ENCODE measurements around the gene CCDC175. TPM values are rescaled to one million over a fixed set of nuclear protein-coding genes. Genes with fewer than 3 reads are reported as not detected.

The CCDC175 gene
- total and polyA plus RNA-seq, 10 of the 15 experiments (the other 5 are each of a cell fraction or from before 2014, with no cell fraction given) = not detected

- in situ Hi-C loops (cut with MboI) = no loop called here
- RAD21 ChIA-PET (ENCODE audit: unreplicated experiment) = no interaction called here
These were observed 34.9 kb downstream of the CCDC175 start for GRCh38 chr14:59541731-59542130.

More at GRCh38 chr14:59541731-59542130, 34.9 kb downstream of the CCDC175 start:
- ChIA-PET SMC1A (ENCODE audit: uncharacterized antibody, unreplicated experiment) (no interaction called here), POLR2A (no interaction called here), CTCF (no interaction called here)
- TF ChIP-seq POLR2A (IDR thresholded peaks at IDR 0.05; ENCODE audit: low read depth, low read length) = no peak
- no peak for TF ChIP-seq YY1 (IDR thresholded peaks at IDR 0.05; ENCODE audit: low read depth, low read length)
- no peak for TF ChIP-seq RBBP5 (conservative IDR thresholded peaks at IDR 0.05)
- TF ChIP-seq SMARCA5 (IDR thresholded peaks at IDR 0.05) = no peak
- no peak for TF ChIP-seq HSF1 (IDR thresholded peaks at IDR 0.05; ENCODE audit: low read depth, low read length)
- TF ChIP-seq RELB (IDR thresholded peaks at IDR 0.05; ENCODE audit: low read depth) = no peak
- TF ChIP-seq ZNF274 (IDR thresholded peaks at IDR 0.05; ENCODE audit: insufficient read depth, insufficient read length) = no peak
- no peak for TF ChIP-seq FOXM1 (IDR thresholded peaks at IDR 0.05; ENCODE audit: low read depth, low read length)
- TF ChIP-seq, protein P1, sequence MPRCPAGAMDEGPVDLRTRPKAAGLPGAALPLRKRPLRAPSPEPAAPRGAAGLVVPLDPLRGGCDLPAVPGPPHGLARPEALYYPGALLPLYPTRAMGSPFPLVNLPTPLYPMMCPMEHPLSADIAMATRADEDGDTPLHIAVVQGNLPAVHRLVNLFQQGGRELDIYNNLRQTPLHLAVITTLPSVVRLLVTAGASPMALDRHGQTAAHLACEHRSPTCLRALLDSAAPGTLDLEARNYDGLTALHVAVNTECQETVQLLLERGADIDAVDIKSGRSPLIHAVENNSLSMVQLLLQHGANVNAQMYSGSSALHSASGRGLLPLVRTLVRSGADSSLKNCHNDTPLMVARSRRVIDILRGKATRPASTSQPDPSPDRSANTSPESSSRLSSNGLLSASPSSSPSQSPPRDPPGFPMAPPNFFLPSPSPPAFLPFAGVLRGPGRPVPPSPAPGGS (IDR thresholded peaks at IDR 0.05; ENCODE audit: borderline replicate concordance, insufficient read depth, low read depth, low read length, poor library complexity, severe bottlenecking) = no peak
- no peak for TF ChIP-seq EGR1 (IDR thresholded peaks at IDR 0.05; ENCODE audit: borderline replicate concordance in 1 of 2, low read depth in 2 of 2, low read length in 2 of 2)
- no peak for TF ChIP-seq SMAD5 (IDR thresholded peaks at IDR 0.05; ENCODE audit: low read depth)
- no peak for TF ChIP-seq ZZZ3 (IDR thresholded peaks at IDR 0.05; ENCODE audit: control insufficient read depth, insufficient read length, low read depth)
- TF ChIP-seq ZNF24 (IDR thresholded peaks at IDR 0.05) = no peak
- TF ChIP-seq ZNF687 (IDR thresholded peaks at IDR 0.05) = no peak
- no peak for TF ChIP-seq ESRRA (IDR thresholded peaks at IDR 0.05; ENCODE audit: low read length)
- no peak for TF ChIP-seq FOXK2 (IDR thresholded peaks at IDR 0.05)
- TF ChIP-seq ZSCAN29 (IDR thresholded peaks at IDR 0.05) = no peak
- TF ChIP-seq SIX5 (IDR thresholded peaks at IDR 0.05; ENCODE audit: low read depth, low read length, severe bottlenecking) = no peak
- no peak for TF ChIP-seq TBL1XR1 (IDR thresholded peaks at IDR 0.05; ENCODE audit: low read depth, low read length)
- Histone ChIP-seq H3K36me3 (ENCODE audit: control insufficient read depth in 2 of 2, insufficient read depth in 2 of 2, low read length in 1 of 2) (no peaks in the 10 kb centered on the region), H3K27ac (ENCODE audit: control insufficient read depth, insufficient read depth) (no peak overlapping the region), H3K4me1 (ENCODE audit: control insufficient read depth, insufficient read depth, low read length) (no peaks in the 10 kb centered on the region), H3K27me3 (replicated peaks in 1 of 2; ENCODE audit: control insufficient read depth in 2 of 2, insufficient read depth in 2 of 2, low read length in 1 of 2) (no peaks in the 10 kb centered on the region), H2AFZ (ENCODE audit: control insufficient read depth, low read depth, low read length) (no peak overlapping the region), H4K20me1 (ENCODE audit: control insufficient read depth, insufficient read depth) (no peaks in the 10 kb centered on the region), H3K79me2 (ENCODE audit: control insufficient read depth, insufficient read depth, low read length) (no peaks in the 10 kb centered on the region), H3K9me3 (replicated peaks; ENCODE audit: control insufficient read depth, insufficient read depth, low read length) (no peaks in the 10 kb centered on the region), H3K9ac (ENCODE audit: control insufficient read depth, insufficient read depth, low read length) (no peak overlapping the region), H3K4me2 (ENCODE audit: control insufficient read depth, insufficient read depth) (no peak overlapping the region), H3K4me3 (no peak overlapping the region)
- intact Hi-C loops (cut with micrococcal nuclease; ENCODE audit: unreplicated experiment) = no loop called here
- no peak for ATAC-seq
- WGBS (ENCODE audit: insufficient coverage, insufficient replicate concordance, low lambda C conversion rate, missing lambda C conversion rate) = 20% methylated on average over 2 of the region's 2 CpGs
- no peak for DNase-seq (ENCODE audit: low read depth, low spot score)
- FAIRE-seq = no peak
- no TSS peak for BruUV-seq (replicated peaks)

Data from GM12878 (cell line).